ENCODE measurements around the gene GCNA.
"Not testable (repeated sequence)": the region's sequence is repeated elsewhere in the genome, so short reads cannot be mapped to it uniquely, and the experiment has no call there.

GCNA gene

GRCh38 chrX:71563921-71564320 lies 14.3 kb upstream of the GCNA start:
- peaks cover 90% of the 10 kb centered on the region for H3K36me3 ChIP-seq (ENCODE audit: insufficient read depth, low read length)
- no peak overlapping the region for H2AFZ ChIP-seq (ENCODE audit: low read length)
- no peaks in the 10 kb centered on the region for H3K27me3 ChIP-seq (ENCODE audit: insufficient read depth, low read length, poor library complexity, severe bottlenecking)
- TF ChIP-seq EZH2phosphoT487 (IDR thresholded peaks at IDR 0.05; ENCODE audit: borderline replicate concordance), result no peak
- peak; percentile 38 for TF ChIP-seq CTCF (conservative IDR thresholded peaks at IDR 0.05; ENCODE audit: low read length)
- no peaks in the 10 kb centered on the region for H3K9me2 ChIP-seq (replicated peaks; ENCODE audit: low read depth, low read length)
- no peaks in the 10 kb centered on the region for H4K20me1 ChIP-seq (ENCODE audit: insufficient read depth, low read length, poor library complexity, severe bottlenecking)
- H3K4me1 ChIP-seq (ENCODE audit: insufficient read depth, low read length, poor library complexity, severe bottlenecking), result no peaks in the 10 kb centered on the region
- H3F3A ChIP-seq (ENCODE audit: low read depth), result no peaks in the 10 kb centered on the region
- no peaks in the 10 kb centered on the region for H3K9me3 ChIP-seq (ENCODE audit: insufficient read depth, low read depth, low read length)
- H3K79me2 ChIP-seq (ENCODE audit: insufficient read depth, low read length), result no peaks in the 10 kb centered on the region
- no peak overlapping the region for H3K9ac ChIP-seq (ENCODE audit: low read depth, low read length, poor library complexity, severe bottlenecking)
- H3K4me2 ChIP-seq (ENCODE audit: low read depth, low read length, poor library complexity, severe bottlenecking), result no peak overlapping the region
- H3K4me3 ChIP-seq (ENCODE audit: low read length, poor library complexity, severe bottlenecking), result no peak overlapping the region

GRCh38 chrX:71565474-71566041 lies 12.7 kb upstream of the GCNA start:
- Histone ChIP-seq H3K9ac (ENCODE audit: low read depth, low read length, poor library complexity, severe bottlenecking) (no peak overlapping the region), H3K4me2 (ENCODE audit: low read depth, low read length, poor library complexity, severe bottlenecking) (no peak overlapping the region), H3F3A (ENCODE audit: low read depth) (no peaks in the 10 kb centered on the region), H3K27me3 (ENCODE audit: insufficient read depth, low read length, poor library complexity, severe bottlenecking) (no peaks in the 10 kb centered on the region), H3K4me3 (ENCODE audit: low read length, poor library complexity, severe bottlenecking) (no peak overlapping the region), H2AFZ (ENCODE audit: low read length) (no peak overlapping the region), H3K36me3 (ENCODE audit: insufficient read depth, low read length) (peaks cover 86% of the 10 kb centered on the region), H3K4me1 (ENCODE audit: insufficient read depth, low read length, poor library complexity, severe bottlenecking) (no peaks in the 10 kb centered on the region), H3K9me2 (replicated peaks; ENCODE audit: low read depth, low read length) (no peaks in the 10 kb centered on the region), H4K20me1 (ENCODE audit: insufficient read depth, low read length, poor library complexity, severe bottlenecking) (no peaks in the 10 kb centered on the region), H3K9me3 (ENCODE audit: insufficient read depth, low read depth, low read length) (no peaks in the 10 kb centered on the region), H3K79me2 (ENCODE audit: insufficient read depth, low read length) (no peaks in the 10 kb centered on the region)
- no peak for TF ChIP-seq EZH2phosphoT487 (IDR thresholded peaks at IDR 0.05; ENCODE audit: borderline replicate concordance)

- H3K36me3 ChIP-seq (ENCODE audit: insufficient read depth, low read length), result peaks cover 77% of the 10 kb centered on the region; the same call in 1 of the 2 replicates
- H3K27me3 ChIP-seq (ENCODE audit: insufficient read depth, low read length, poor library complexity, severe bottlenecking), result not testable (repeated sequence)
Measured at GRCh38 chrX:71571390-71571789, 6.8 kb upstream of the GCNA start.

GRCh38 chrX:71573590-71573989 lies 4.6 kb upstream of the GCNA start:
- TF ChIP-seq EZH2phosphoT487 (IDR thresholded peaks at IDR 0.05; ENCODE audit: borderline replicate concordance) (no peak), CTCF (conservative IDR thresholded peaks at IDR 0.05; ENCODE audit: low read length) (no peak)
- H3K79me2 ChIP-seq (ENCODE audit: insufficient read depth, low read length), result no peaks in the 10 kb centered on the region
- H3K4me2 ChIP-seq (ENCODE audit: low read depth, low read length, poor library complexity, severe bottlenecking), result no peak overlapping the region
- no peaks in the 10 kb centered on the region for H3F3A ChIP-seq (ENCODE audit: low read depth)
- H3K9me2 ChIP-seq (replicated peaks; ENCODE audit: low read depth, low read length), result no peaks in the 10 kb centered on the region
- no peak overlapping the region for H2AFZ ChIP-seq (ENCODE audit: low read length)
- H3K4me3 ChIP-seq (ENCODE audit: low read length, poor library complexity, severe bottlenecking), result no peak overlapping the region
- H4K20me1 ChIP-seq (ENCODE audit: insufficient read depth, low read length, poor library complexity, severe bottlenecking), result no peaks in the 10 kb centered on the region
- H3K36me3 ChIP-seq (ENCODE audit: insufficient read depth, low read length), result peaks cover 56% of the 10 kb centered on the region; the same call in 1 of the 2 replicates
- no peaks in the 10 kb centered on the region for H3K4me1 ChIP-seq (ENCODE audit: insufficient read depth, low read length, poor library complexity, severe bottlenecking)
- no peak overlapping the region for H3K9ac ChIP-seq (ENCODE audit: low read depth, low read length, poor library complexity, severe bottlenecking)
- H3K9me3 ChIP-seq (ENCODE audit: insufficient read depth, low read depth, low read length), result no peaks in the 10 kb centered on the region
- H3K27me3 ChIP-seq (ENCODE audit: insufficient read depth, low read length, poor library complexity, severe bottlenecking), result no peaks in the 10 kb centered on the region

More at GRCh38 chrX:71571390-71571789, 6.8 kb upstream of the GCNA start:
- not testable (repeated sequence) for H3K9ac ChIP-seq (ENCODE audit: low read depth, low read length, poor library complexity, severe bottlenecking); H3K9me2 ChIP-seq (replicated peaks; ENCODE audit: low read depth, low read length); H3K9me3 ChIP-seq (ENCODE audit: insufficient read depth, low read depth, low read length); H3K4me2 ChIP-seq (ENCODE audit: low read depth, low read length, poor library complexity, severe bottlenecking); H3K79me2 ChIP-seq (ENCODE audit: insufficient read depth, low read length); H3F3A ChIP-seq (ENCODE audit: low read depth); H4K20me1 ChIP-seq (ENCODE audit: insufficient read depth, low read length, poor library complexity, severe bottlenecking); H2AFZ ChIP-seq (ENCODE audit: low read length); H3K4me3 ChIP-seq (ENCODE audit: low read length, poor library complexity, severe bottlenecking); H3K4me1 ChIP-seq (ENCODE audit: insufficient read depth, low read length, poor library complexity, severe bottlenecking)

Measured in Loucy (cell line).